B cell (primary cell): ENCODE results near the gene PABPC1L2B. TPM values are rescaled to one million over a fixed set of nuclear protein-coding genes. Genes with fewer than 3 reads are reported as not detected.
"Not testable (repeated sequence)": the region's sequence is repeated elsewhere in the genome, so short reads cannot be mapped to it uniquely, and the experiment has no call there.

ENCODE experiments used
- ATAC-seq: fragments of 200-7000 bp; cut with Tn5 transposase; one replicate; pipeline ENCODE4 v1.10.0; 2021; ENCODE audit warnings: low read depth, mild to moderate bottlenecking, moderate number of reproducible peaks, moderate library complexity
- CTCF ChIA-PET: fragments of 350-600 bp; sonication (Branson Sonifier 250); formaldehyde crosslinking; loops from one replicate; lab custom pipeline; 2021; ENCODE audit warnings: antibody characterized with exemption, inconsistent platforms; lab: Charles Lee
- POLR2A ChIA-PET: fragments of 350-600 bp; sonication (Branson Sonifier 250); formaldehyde crosslinking; loops from one replicate; lab custom pipeline; 2021; ENCODE audit warnings: antibody characterized with exemption; lab: Charles Lee
- DNase-seq: peaks from one replicate; pipeline ENCODE4 v3.0.0; 2013
- H2AFZ ChIP-seq: 2 replicates; pipeline ENCODE4 v1.6.1; 2012; ENCODE audit warnings: mild to moderate bottlenecking, low read depth, low read length; ENCODE audit not compliant: insufficient read depth, poor library complexity, severe bottlenecking
- H3K27ac ChIP-seq, 2 donors: 1 replicate in 1 of 2; 2 replicates in 1 of 2; pipeline ENCODE4 v1.5.1; 2012 to 2013; ENCODE audit warnings: low read length in 2 of 2, mild to moderate bottlenecking in 2 of 2, moderate library complexity in 1 of 2
- H3K27me3 ChIP-seq, 4 experiments: fragments of 200-600 bp in 1 of 4; sonication (generic) in 1 of 4; replicated peaks in 1 of 4; 1 replicate in 2 of 4; 2 replicates in 2 of 4; pipeline versions ENCODE4 v1.6.1 to v1.7.0; 2013 to 2016; ENCODE audit warnings: low read length in 3 of 4, mild to moderate bottlenecking in 2 of 4, mixed read lengths in 1 of 4, moderate library complexity in 1 of 4; ENCODE audit not compliant: insufficient read depth in 4 of 4, control insufficient read depth in 3 of 4; ENCODE audit errors: control extremely low read depth in 1 of 4
- H3K36me3 ChIP-seq, 2 experiments: replicated peaks in 1 of 2; 1 replicate in 1 of 2; 2 replicates in 1 of 2; pipeline versions ENCODE4 v1.6.1 to v1.7.1; 2013; ENCODE audit warnings: low read length in 1 of 2; ENCODE audit not compliant: insufficient read depth in 2 of 2, control insufficient read depth in 1 of 2; ENCODE audit errors: control extremely low read depth in 1 of 2, extremely low read depth in 1 of 2
- H3K4me1 ChIP-seq, 2 donors: fragments of 200-600 bp in 1 of 2; sonication (generic) in 1 of 2; 1 replicate in 1 of 2; 2 replicates in 1 of 2; pipeline versions ENCODE4 v1.5.1 to v1.6.1; 2013 to 2017; ENCODE audit warnings: low read length in 2 of 2; ENCODE audit not compliant: control insufficient read depth in 2 of 2, insufficient read depth in 2 of 2
- H3K4me2 ChIP-seq: replicated peaks from 2 replicates; pipeline ENCODE3; 2012; ENCODE audit warnings: mild to moderate bottlenecking, low read depth, low read length; ENCODE audit not compliant: poor library complexity, severe bottlenecking
- H3K4me3 ChIP-seq, 5 experiments: fragments of 200-600 bp in 1 of 5; sonication (generic) in 1 of 5; 1 replicate in 3 of 5; 2 replicates in 2 of 5; pipeline versions ENCODE4 v1.5.1 to v1.7.0; 2011 to 2016; ENCODE audit warnings: low read length in 4 of 5, mild to moderate bottlenecking in 4 of 5, low read depth in 2 of 5, control low read depth in 1 of 5, moderate library complexity in 1 of 5; ENCODE audit not compliant: insufficient read depth in 1 of 5; ENCODE audit errors: control extremely low read depth in 1 of 5, extremely low read depth in 1 of 5
- H3K79me2 ChIP-seq: fragments of 200-600 bp; sonication (generic); one replicate; pipeline ENCODE4 v1.6.0; 2016; ENCODE audit warnings: low read length; ENCODE audit not compliant: control insufficient read depth, insufficient read depth
- H3K9ac ChIP-seq: fragments of 200-600 bp; sonication (generic); 2 replicates; pipeline ENCODE4 v1.6.1; 2017; ENCODE audit warnings: mild to moderate bottlenecking, low read length, moderate library complexity
- H3K9me3 ChIP-seq, 3 donors: one replicate each; pipeline versions ENCODE4 v1.6.1 to v1.7.1; 2013; ENCODE audit warnings: low read length in 2 of 3; ENCODE audit not compliant: control insufficient read depth in 2 of 3, insufficient read depth in 1 of 3; ENCODE audit errors: control extremely low read depth in 1 of 3
- H4K20me1 ChIP-seq: 2 replicates; pipeline ENCODE4 v1.6.0; 2012; ENCODE audit warnings: mild to moderate bottlenecking, low read length; ENCODE audit not compliant: insufficient read depth, control insufficient read depth, poor library complexity, severe bottlenecking
- H3K27ac Mint-ChIP-seq: one replicate; pipeline ENCODE4 v1.8.0; 2021; ENCODE audit warnings: mixed read lengths
- H3K27me3 Mint-ChIP-seq: one replicate; pipeline ENCODE4 v1.8.0; 2021; ENCODE audit warnings: mixed read lengths
- H3K4me1 Mint-ChIP-seq: one replicate; pipeline ENCODE4 v1.8.0; 2021; ENCODE audit warnings: mixed read lengths
- H3K4me3 Mint-ChIP-seq: one replicate; pipeline ENCODE4 v1.8.0; 2021; ENCODE audit warnings: mixed read lengths
- H3K9me3 Mint-ChIP-seq: one replicate; pipeline ENCODE4 v1.8.0; 2022; ENCODE audit warnings: mixed read lengths; ENCODE audit not compliant: insufficient read depth
- CTCF ChIP-seq: fragments of 200-600 bp; IDR thresholded peaks from one replicate; pipeline ENCODE4 v1.8.0; 2022; ENCODE audit warnings: antibody characterized with exemption, mild to moderate bottlenecking
- EZH2 ChIP-seq: IDR thresholded peaks from 2 replicates; pipeline ENCODE4 v1.6.1; 2012; ENCODE audit warnings: borderline replicate concordance, low read depth, mild to moderate bottlenecking, moderate library complexity, low read length; ENCODE audit not compliant: insufficient read depth, poor library complexity, severe bottlenecking
- WGBS: methylation state at CpG from one replicate; pipeline ENCODE4 v1.1.5; 2013; ENCODE audit warnings: missing lambda C conversion rate; ENCODE audit not compliant: insufficient coverage; 5-methylcytosine and 5-hydroxymethylcytosine counted together
- intact Hi-C: fragments of 100-400 bp; cut with micrococcal nuclease; formaldehyde crosslinking; loops from one replicate; pipeline ENCODE4 v1.10.0; 2022
- polyA plus RNA-seq: library from polyadenylated mRNA; depleted of rRNA; stranded (reverse); fragments of >200 nt; gene quantifications from 2 replicates; pipeline ENCODE4 v1.2.3, GENCODE V29; 2012
- total RNA-seq, 2 donors: library from RNA; stranded (reverse); fragments of 120-200 nt in 1 of 2; gene quantifications; 1 replicate in 1 of 2; 2 replicates in 1 of 2; pipeline versions ENCODE4 v1.2.3 to v1.2.4, GENCODE V29; 2013 to 2022

PABPC1L2B gene
- total and polyA plus RNA-seq, 2 donors (not counting 1 experiment from before 2014, with no cell fraction given): not detected

- ATAC-seq (no peak), DNase-seq (no peak)
- peaks cover 2% of the 10 kb centered on the region for H3K9me3 Mint-ChIP-seq
- Histone ChIP-seq H3K36me3 (no peaks in the 10 kb centered on the region), H3K4me3 (no peak overlapping the region), H3K9me3 (peaks cover 0 to 16% (median 0%) of the 10 kb centered on the region in 3 donors), H2AFZ (no peak overlapping the region), H3K79me2 (no peaks in the 10 kb centered on the region), H3K4me1 (no peaks in the 10 kb centered on the region), H3K27me3 (no peaks in the 10 kb centered on the region), H3K27ac (no peak overlapping the region), H3K4me2 (no peak overlapping the region), H3K9ac (no peak overlapping the region), H4K20me1 (no peaks in the 10 kb centered on the region)
- no peaks in the 10 kb centered on the region for H3K27me3 Mint-ChIP-seq
- 95% methylated on average over 24 of the region's 30 CpGs for WGBS
- intact Hi-C loops: no loop called here
- POLR2A ChIA-PET: no interaction called here
- H3K4me1 Mint-ChIP-seq: no peaks in the 10 kb centered on the region
- TF ChIP-seq EZH2: no peak
- TF ChIP-seq CTCF: no peak
- CTCF ChIA-PET: no interaction called here
- no peak overlapping the region for H3K27ac Mint-ChIP-seq
- H3K4me3 Mint-ChIP-seq: no peak overlapping the region
Observed at GRCh38 chrX:73021361-73022092, 18.8 kb downstream of the PABPC1L2B start.

DNA sequence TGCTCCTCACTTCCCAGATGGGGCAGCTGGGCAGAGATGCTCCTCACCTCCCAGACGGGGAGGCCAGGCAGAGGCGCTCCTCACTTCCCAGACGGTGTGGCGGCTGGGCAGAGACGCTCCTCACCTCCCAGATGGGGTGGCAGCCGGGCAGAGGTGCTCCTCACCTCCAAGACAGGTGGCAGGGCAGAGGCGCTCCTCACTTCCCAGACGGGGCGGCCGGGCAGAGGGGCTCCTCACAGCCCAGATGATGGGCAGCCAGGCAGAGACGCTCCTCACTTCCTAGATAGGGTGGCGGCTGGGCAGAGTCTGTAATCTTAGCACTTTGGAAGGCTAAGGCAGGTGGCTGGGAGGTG lies 19.3 kb downstream of the PABPC1L2B start:
- H3K4me3 ChIP-seq, CTCF ChIA-PET, H3K4me1 ChIP-seq, H3K4me1 Mint-ChIP-seq, POLR2A ChIA-PET, H3K36me3 ChIP-seq, H3K9ac ChIP-seq, H3K27ac ChIP-seq, H3K27me3 Mint-ChIP-seq, H3K4me2 ChIP-seq, intact Hi-C loops, H3K79me2 ChIP-seq, ATAC-seq, H4K20me1 ChIP-seq, H3K27ac Mint-ChIP-seq, H3K27me3 ChIP-seq, DNase-seq, H2AFZ ChIP-seq, H3K4me3 Mint-ChIP-seq, H3K9me3 Mint-ChIP-seq: not testable (repeated sequence)
- 93% methylated on average over 8 of the region's 12 CpGs for WGBS
- H3K9me3 ChIP-seq: peaks cover 0 to 16% (median 0%) of the 10 kb centered on the region in 3 donors
